Endothelial cell of umbilical vein (primary cell): ENCODE data around the gene ZBTB33. TPM values are rescaled to one million over a fixed set of nuclear protein-coding genes. Genes with fewer than 3 reads are reported as not detected.

ENCODE experiments used
- BruUV-seq: library from RNA; stranded (reverse); fragments of 400-500 nt; replicated peaks from 2 replicates; lab custom pipeline; 2021; lab: Mats Ljungman, UMichigan
- CTCF ChIA-PET: fragments of 300-600, 350-600 bp; sonication (Branson Sonifier 250); formaldehyde crosslinking; loops from one replicate; lab custom pipeline; 2021; ENCODE audit warnings: antibody characterized with exemption, inconsistent platforms; lab: Charles Lee
- POLR2A ChIA-PET: fragments of 300-600, 350-600 bp; sonication (Branson Sonifier 250); formaldehyde crosslinking; loops from one replicate; lab custom pipeline; 2021; ENCODE audit warnings: antibody characterized with exemption, inconsistent platforms; lab: Charles Lee
- DNase-seq: peaks from one replicate; pipeline ENCODE4 v3.0.0-alpha.2; 2011; ENCODE audit warnings: low read depth, low spot score
- FAIRE-seq: peaks from 2 replicates; lab custom pipeline; 2011; peaks lifted over from hg19 to GRCh38; lab: Jason Lieb, UNC
- H2AFZ ChIP-seq: 2 replicates; pipeline ENCODE4 v1.6.0; 2012; ENCODE audit warnings: low read depth, low read length, control low read depth, inconsistent platforms
- H3K27ac ChIP-seq: 2 replicates; pipeline ENCODE4 v1.5.1; 2011; ENCODE audit warnings: low read depth, mild to moderate bottlenecking, control low read depth, low read length, moderate library complexity; ENCODE audit not compliant: insufficient read depth
- H3K27me3 ChIP-seq, 2 experiments: 2 replicates each; pipeline versions ENCODE4 v1.6.0 to v1.6.1; 2011; ENCODE audit warnings: low read length in 2 of 2, mixed read lengths in 1 of 2; ENCODE audit not compliant: control insufficient read depth in 2 of 2, insufficient read depth in 2 of 2
- H3K36me3 ChIP-seq, 2 experiments: 2 replicates in 1 of 2; 3 replicates in 1 of 2; pipeline ENCODE4 v1.5.1; 2011; ENCODE audit warnings: low read length in 2 of 2, mild to moderate bottlenecking in 1 of 2, moderate library complexity in 1 of 2; ENCODE audit not compliant: control insufficient read depth in 2 of 2, insufficient read depth in 2 of 2; ENCODE audit errors: extremely low read depth in 1 of 2
- H3K4me1 ChIP-seq: 3 replicates; pipeline ENCODE4 v1.5.1; 2011; ENCODE audit warnings: mild to moderate bottlenecking, low read length; ENCODE audit not compliant: control insufficient read depth, insufficient read depth; ENCODE audit errors: extremely low read depth
- H3K4me2 ChIP-seq: 2 replicates; pipeline ENCODE4 v1.6.1; 2011; ENCODE audit warnings: low read length, control low read depth, mixed read lengths; ENCODE audit not compliant: insufficient read depth
- H3K4me3 ChIP-seq, 3 experiments: fragments of 200-600 bp in 1 of 3; sonication (generic), shearing (Covaris generic) in 1 of 3; replicated peaks in 1 of 3; 2 replicates each; pipeline ENCODE4 v1.5.1; 2011 to 2016; ENCODE audit warnings: control low read depth in 3 of 3, low read length in 3 of 3, mild to moderate bottlenecking in 2 of 3, inconsistent platforms in 1 of 3, low read depth in 1 of 3, moderate library complexity in 1 of 3; ENCODE audit not compliant: insufficient read depth in 1 of 3
- H3K79me2 ChIP-seq: 2 replicates; pipeline ENCODE4 v1.6.0; 2012; ENCODE audit warnings: low read length, inconsistent platforms; ENCODE audit not compliant: control insufficient read depth, insufficient read depth
- H3K9ac ChIP-seq: replicated peaks from 2 replicates; pipeline ENCODE3; 2011; ENCODE audit warnings: low read length, control low read depth; ENCODE audit not compliant: insufficient read depth; ENCODE audit errors: extremely low read depth
- H3K9me1 ChIP-seq: replicated peaks from 3 replicates; pipeline ENCODE4 v1.6.0; 2011; ENCODE audit warnings: mild to moderate bottlenecking, low read length; ENCODE audit not compliant: control insufficient read depth, insufficient read depth; ENCODE audit errors: extremely low read depth
- H3K9me3 ChIP-seq: replicated peaks from 2 replicates; pipeline ENCODE4 v1.5.1; 2012; ENCODE audit warnings: low read length, inconsistent platforms; ENCODE audit not compliant: control insufficient read depth, insufficient read depth
- H4K20me1 ChIP-seq: replicated peaks from 2 replicates; pipeline ENCODE3; 2011; ENCODE audit warnings: mild to moderate bottlenecking, low read length; ENCODE audit not compliant: control insufficient read depth, insufficient read depth; ENCODE audit errors: extremely low read depth
- EZH2 ChIP-seq: IDR thresholded peaks from 2 replicates; pipeline ENCODE4 v1.6.1; 2012; ENCODE audit warnings: borderline replicate concordance, low read depth, mild to moderate bottlenecking, moderate library complexity, low read length, inconsistent platforms; ENCODE audit not compliant: severe bottlenecking
- FOS ChIP-seq: IDR thresholded peaks from 2 replicates; pipeline ENCODE4 v1.6.1; 2011; ENCODE audit warnings: mild to moderate bottlenecking, low read length, moderate library complexity, borderline replicate concordance; ENCODE audit not compliant: insufficient read depth
- JUN ChIP-seq: IDR thresholded peaks from 2 replicates; pipeline ENCODE4 v1.6.1; 2011; ENCODE audit warnings: borderline replicate concordance, low read depth; ENCODE audit not compliant: insufficient read length, insufficient read depth
- MAX ChIP-seq: IDR thresholded peaks from 2 replicates; pipeline ENCODE4 v1.6.1; 2011; ENCODE audit not compliant: insufficient read depth, insufficient read length
- MYC ChIP-seq: IDR thresholded peaks from one replicate; pipeline ENCODE4 v1.6.1; 2011; ENCODE audit warnings: mild to moderate bottlenecking, low read depth, low read length
- POLR2AphosphoS5 ChIP-seq: IDR thresholded peaks from 2 replicates; pipeline ENCODE4 v1.6.1; 2012; ENCODE audit warnings: low read depth, mild to moderate bottlenecking, control low read depth, low read length, moderate library complexity; ENCODE audit not compliant: insufficient read depth
- dilution Hi-C: fragments of 300-500 bp; cut with MboI; formaldehyde crosslinking; loops from one replicate; pipeline ENCODE4 v1.15.0; 2019; ENCODE audit warnings: low sequenced_read_pairs; ENCODE audit not compliant: extremely low pct_ligation_motif_present
- intact Hi-C: fragments of 100-400 bp; cut with micrococcal nuclease; formaldehyde crosslinking; loops from one replicate; pipeline ENCODE4 v1.10.0; 2022
- polyA plus RNA-seq, 4 experiments: library from polyadenylated mRNA; depleted of rRNA in 3 of 4; stranded (reverse) in 3 of 4; unstranded in 1 of 4; fragments of >200 nt; gene quantifications; 2 replicates each; pipeline versions ENCODE4 v1.2.1 to v1.2.3, GENCODE V29; 2011 to 2012; ENCODE audit warnings: missing spikeins in 1 of 4
- total RNA-seq: library from RNA; stranded (reverse); gene quantifications from 2 replicates; pipeline ENCODE4 v1.2.3, GENCODE V29; 2021
- TF ChIP-seq, protein P1 (sequence below), 2 donors: IDR thresholded peaks; 1 replicate in 1 of 2; 2 replicates in 1 of 2; pipeline ENCODE4 v1.5.1; 2011; ENCODE audit warnings: low read length in 2 of 2, mild to moderate bottlenecking in 2 of 2, moderate library complexity in 2 of 2, control low read depth in 1 of 2, inconsistent platforms in 1 of 2, low read depth in 1 of 2; ENCODE audit not compliant: insufficient read depth in 1 of 2; ENCODE audit errors: extremely low read depth in 1 of 2

Gene ZBTB33
- total and polyA plus RNA-seq, 2 donors (not counting 3 experiments of a cell fraction or from before 2014, with no cell fraction given): 3.7 to 16.3 TPM

DNA sequence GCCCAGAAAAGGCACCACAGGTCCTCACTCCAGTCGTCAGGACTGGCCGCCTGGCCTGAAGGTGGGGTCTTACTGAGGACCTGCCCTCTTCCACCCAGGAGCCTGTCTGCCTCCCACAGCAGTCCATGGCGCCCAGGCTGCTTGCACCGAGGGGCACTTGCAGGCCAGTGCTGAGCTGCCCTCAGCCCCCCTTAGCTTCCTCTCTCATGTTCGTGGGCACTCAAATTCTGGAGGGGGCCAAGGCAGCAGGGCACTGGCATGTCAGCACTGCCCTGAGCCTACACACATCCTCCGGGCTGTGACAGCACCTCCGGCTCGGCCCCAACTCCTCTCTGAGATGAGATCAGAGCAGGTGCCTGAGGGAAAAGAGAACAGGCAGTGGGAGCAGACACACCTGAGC, 27.2 kb upstream of the ZBTB33 start:
- Histone ChIP-seq H3K9ac (no peak overlapping the region), H3K79me2 (no peaks in the 10 kb centered on the region), H2AFZ (no peak overlapping the region), H3K27ac (no peak overlapping the region), H3K4me1 (no peaks in the 10 kb centered on the region), H3K4me2 (no peak overlapping the region), H3K36me3 (no peaks in the 10 kb centered on the region), H4K20me1 (no peaks in the 10 kb centered on the region), H3K27me3 (no peaks in the 10 kb centered on the region), H3K9me1 (no peaks in the 10 kb centered on the region), H3K9me3 (no peaks in the 10 kb centered on the region), H3K4me3 (no peak overlapping the region)
- DNase-seq (no peak), FAIRE-seq (no peak)
- dilution Hi-C loops: no loop called here
- ChIA-PET POLR2A (no interaction called here), CTCF (interaction anchor here (2.7 kb wide), 1 partner anchor 10 kb away, joined by 13 read pairs; no protein-coding TSS in a partner anchor)
- TF ChIP-seq JUN: no peak
- no peak for TF ChIP-seq EZH2
- no peak for TF ChIP-seq MYC
- TF ChIP-seq MAX: no peak
- intact Hi-C loops: no loop called here
- no TSS peak for BruUV-seq

DNA sequence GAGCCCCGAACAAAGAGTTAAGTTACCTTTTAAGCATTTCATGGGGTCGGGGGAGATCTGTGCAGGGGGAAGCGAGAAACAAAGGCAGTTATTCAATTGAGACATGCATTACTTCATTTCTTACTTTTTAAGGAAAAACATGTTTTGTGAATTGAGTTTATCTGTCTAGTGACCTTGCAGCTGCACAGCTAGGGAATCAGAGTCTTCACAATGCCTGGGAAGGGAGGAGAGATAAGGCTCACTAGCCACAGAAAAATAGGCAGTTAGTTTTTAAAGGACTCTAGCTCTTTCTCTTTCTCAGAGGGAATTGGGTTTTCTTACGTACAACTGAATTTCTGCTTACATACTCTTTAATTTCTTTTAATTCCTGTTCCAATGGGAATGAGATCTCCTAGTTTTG, 26.2 kb upstream of the ZBTB33 start:
- ChIA-PET CTCF (interaction anchor here (2.7 kb wide), 1 partner anchor 11 kb away, joined by 13 read pairs; no protein-coding TSS in a partner anchor), POLR2A (no interaction called here)
- Histone ChIP-seq H3K27ac (no peak overlapping the region), H2AFZ (no peak overlapping the region), H3K9me3 (no peaks in the 10 kb centered on the region), H3K79me2 (no peaks in the 10 kb centered on the region), H4K20me1 (no peaks in the 10 kb centered on the region), H3K4me2 (no peak overlapping the region), H3K36me3 (no peaks in the 10 kb centered on the region), H3K4me1 (no peaks in the 10 kb centered on the region), H3K9ac (no peak overlapping the region), H3K9me1 (no peaks in the 10 kb centered on the region), H3K27me3 (no peaks in the 10 kb centered on the region), H3K4me3 (no peak overlapping the region)
- TF ChIP-seq POLR2AphosphoS5 (no peak), FOS (no peak), MAX (no peak), JUN (no peak), MYC (no peak)
- TF ChIP-seq, protein P1, sequence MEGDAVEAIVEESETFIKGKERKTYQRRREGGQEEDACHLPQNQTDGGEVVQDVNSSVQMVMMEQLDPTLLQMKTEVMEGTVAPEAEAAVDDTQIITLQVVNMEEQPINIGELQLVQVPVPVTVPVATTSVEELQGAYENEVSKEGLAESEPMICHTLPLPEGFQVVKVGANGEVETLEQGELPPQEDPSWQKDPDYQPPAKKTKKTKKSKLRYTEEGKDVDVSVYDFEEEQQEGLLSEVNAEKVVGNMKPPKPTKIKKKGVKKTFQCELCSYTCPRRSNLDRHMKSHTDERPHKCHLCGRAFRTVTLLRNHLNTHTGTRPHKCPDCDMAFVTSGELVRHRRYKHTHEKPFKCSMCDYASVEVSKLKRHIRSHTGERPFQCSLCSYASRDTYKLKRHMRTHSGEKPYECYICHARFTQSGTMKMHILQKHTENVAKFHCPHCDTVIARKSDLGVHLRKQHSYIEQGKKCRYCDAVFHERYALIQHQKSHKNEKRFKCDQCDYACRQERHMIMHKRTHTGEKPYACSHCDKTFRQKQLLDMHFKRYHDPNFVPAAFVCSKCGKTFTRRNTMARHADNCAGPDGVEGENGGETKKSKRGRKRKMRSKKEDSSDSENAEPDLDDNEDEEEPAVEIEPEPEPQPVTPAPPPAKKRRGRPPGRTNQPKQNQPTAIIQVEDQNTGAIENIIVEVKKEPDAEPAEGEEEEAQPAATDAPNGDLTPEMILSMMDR (IDR thresholded peaks at IDR 0.05; ENCODE audit: extremely low read depth in 1 of 2, insufficient read depth in 1 of 2, low read depth in 1 of 2, low read length in 2 of 2): no peak
- dilution Hi-C loops: no loop called here
- no TSS peak for BruUV-seq
- DNase-seq: no peak
- intact Hi-C loops: no loop called here
- no peak for FAIRE-seq
